ENCODE measurements around the gene HOXA6.

HOXA6 gene

DNA sequence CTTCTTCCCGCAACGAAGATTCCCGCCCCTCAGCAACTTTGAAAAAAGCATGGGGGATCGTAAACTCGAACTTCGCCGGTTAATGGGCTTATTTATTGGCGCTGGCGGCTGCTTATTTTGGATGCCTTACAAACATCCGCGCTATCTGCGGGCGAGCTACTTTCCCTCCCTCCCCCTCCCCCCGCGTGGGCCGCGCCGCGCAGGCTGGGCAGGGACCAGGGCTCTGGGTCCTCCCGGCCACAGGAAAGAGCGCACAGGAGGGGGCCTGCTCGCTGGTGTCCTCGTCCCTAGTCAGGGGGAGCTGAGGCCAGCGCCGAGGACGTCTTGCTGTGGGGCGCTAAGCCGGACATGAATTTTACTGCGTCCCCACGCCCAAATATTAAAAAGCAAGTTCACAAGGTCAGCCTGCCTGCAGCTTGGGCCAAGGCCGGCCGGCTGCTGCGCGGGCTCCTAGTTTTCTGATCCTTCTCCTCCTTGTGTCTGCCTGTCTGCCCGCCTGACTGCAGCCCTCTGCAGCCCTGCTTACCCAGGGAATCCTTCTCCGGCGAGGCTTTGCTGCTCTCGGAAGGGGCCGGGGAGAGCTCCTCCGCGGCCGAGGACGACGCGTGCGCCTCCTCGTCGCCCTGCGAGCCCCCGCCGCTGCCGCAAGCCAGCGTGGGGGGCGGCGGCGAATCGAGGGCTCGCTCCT is 25.4 kb upstream of the HOXA6 start:
- no peak for DNase-seq (ENCODE audit: low spot score)

DNA sequence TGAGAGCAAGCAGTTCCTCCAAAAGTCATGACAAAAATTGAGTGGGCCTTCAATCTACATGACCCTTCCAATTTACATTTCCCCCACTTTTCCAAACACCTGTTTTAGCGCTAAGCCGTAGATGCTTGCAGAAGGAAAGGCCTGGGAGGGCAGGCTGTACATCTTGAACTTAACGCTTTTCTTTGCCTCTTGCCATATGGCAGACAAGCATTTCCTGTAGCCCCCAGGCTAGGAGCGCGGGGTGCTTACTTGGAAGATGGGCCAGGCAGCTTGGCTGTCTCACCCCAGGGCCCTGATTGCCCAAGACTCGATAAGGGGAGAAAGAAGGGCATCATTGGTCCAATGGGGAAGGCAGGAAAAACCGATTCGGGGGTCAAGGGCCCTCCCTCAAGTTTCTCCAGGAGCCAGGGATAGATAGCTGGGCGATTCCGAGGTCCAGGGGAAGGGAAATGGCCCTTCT is 24.8 kb upstream of the HOXA6 start:
- DNase-seq (ENCODE audit: low spot score): no peak

DNA sequence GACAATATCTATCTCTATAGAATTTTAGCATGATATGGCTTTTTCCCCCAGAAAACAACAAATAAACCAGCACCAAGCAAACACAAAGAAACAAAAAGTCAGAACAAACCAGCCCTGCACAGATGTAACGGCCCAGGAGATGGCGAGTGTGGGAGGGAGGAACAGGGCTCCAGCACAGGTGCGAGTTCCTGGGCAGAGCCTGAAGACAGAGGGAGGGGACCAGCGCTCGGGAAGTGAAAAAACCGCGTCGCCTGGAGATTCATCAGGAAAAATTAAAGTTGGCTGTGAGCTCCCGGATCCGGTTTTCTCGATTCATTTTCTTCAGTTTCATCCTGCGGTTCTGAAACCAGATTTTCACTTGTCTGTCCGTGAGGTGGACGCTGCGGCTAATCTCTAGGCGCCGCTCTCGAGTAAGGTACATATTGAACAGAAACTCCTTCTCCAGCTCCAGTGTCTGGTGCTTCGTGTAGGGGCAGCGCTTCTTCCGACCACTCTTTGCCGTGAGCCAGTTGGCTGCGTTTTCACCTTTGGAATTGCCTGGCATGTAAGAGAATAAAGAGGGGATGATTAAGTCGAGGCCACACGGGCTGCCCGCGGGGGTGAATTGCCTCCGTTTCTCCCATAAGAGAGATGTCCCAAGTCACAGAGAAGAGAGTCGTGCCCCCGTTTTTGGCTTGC is 24.2 kb upstream of the HOXA6 start:
- DNase-seq (ENCODE audit: low spot score): no peak

DNA sequence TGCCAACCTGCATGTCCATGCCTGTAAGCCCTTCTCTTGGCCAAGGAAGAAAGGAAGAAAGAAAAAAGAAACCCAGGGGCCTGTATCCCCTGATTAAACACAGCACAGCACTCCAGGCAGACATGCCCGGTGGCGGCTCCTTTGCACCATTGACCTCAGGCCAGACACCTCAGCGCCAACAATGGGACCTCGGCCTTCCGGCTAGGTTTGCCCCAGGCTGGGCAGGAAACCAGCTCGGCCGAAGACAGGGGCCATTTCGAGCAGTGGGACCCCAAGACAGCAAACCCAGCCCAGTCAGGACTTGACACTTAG is 23.7 kb upstream of the HOXA6 start:
- DNase-seq (ENCODE audit: low spot score): no peak

DNA sequence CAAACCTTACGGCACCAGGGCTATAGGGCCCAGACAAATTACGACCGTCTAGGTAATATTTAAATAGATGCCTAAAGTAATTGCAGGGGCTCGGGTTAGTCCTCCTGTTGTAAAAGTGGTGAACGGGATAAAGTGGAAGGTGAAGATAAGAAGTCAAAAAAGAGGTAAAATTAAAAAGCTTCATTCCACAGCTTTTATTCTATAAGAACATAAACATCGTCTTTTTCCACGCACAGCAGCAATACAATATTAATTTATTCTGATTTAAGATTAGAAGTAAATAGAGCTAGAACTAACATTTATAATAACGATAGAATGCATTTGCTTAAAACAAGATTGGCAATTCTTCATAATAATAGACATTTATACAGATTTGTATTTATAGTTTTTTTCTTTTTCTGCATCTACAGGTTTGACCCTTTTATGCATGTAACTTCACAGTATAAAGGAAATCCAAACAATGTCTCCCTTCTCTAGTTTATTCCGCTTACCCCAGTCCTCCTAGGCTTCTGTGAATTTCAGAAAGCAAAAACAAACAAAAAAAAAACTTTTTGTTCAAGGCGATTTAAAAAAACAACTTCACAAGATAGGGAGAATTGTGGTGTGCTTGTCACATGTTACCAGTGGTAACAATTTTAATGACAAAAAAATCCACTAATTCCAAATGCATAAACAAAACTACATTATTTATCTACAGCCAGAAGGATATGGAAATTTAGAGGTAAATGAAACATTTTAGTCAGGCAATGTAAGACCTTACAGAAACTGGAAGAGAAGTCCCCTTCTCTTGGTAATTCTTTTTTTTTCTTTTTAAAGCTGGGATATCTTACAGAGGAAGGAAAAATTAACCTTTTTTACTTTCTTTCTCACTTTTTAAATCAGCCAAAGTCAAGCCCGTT is 23.1 kb upstream of the HOXA6 start:
- DNase-seq (ENCODE audit: low spot score): no peak

DNA sequence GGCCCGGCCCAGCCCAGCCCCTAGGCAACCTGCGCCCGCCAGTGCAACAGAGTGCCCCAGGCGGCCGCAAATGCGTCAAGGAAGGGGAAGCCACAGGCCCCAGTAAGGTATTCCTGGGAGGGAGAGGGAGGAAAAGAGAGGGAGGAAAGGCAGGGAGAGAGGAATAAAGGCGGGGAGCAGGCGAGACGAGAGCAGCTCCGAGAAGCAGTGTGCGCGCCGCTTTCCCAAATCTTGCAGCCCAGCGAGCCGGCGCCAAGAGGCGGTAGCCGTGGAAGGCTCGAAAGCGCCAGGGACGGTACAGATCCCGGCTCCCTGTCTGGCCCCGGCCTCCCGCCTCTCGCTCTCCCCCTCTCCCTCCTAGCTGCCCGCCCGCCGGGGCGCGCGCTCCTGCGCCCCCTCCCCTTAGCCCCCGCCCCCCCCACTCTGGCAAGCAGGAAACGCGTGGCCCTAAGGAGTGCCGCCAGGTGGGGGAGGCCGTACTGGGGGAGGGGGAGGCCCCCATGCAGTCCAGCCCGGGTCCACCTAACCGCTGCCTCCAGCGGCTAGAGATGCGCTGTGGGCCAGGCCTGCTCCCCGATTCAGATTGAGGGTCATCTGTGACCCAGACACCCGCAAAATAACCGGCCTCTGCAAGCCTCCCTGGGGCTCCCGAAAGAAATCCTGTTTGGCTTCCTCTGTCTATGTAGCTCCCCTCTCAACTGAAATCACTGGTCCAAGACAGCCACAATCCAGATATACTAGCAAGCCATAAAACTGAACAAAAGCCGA is 22.3 kb upstream of the HOXA6 start:
- no peak for DNase-seq (ENCODE audit: low spot score)

DNA sequence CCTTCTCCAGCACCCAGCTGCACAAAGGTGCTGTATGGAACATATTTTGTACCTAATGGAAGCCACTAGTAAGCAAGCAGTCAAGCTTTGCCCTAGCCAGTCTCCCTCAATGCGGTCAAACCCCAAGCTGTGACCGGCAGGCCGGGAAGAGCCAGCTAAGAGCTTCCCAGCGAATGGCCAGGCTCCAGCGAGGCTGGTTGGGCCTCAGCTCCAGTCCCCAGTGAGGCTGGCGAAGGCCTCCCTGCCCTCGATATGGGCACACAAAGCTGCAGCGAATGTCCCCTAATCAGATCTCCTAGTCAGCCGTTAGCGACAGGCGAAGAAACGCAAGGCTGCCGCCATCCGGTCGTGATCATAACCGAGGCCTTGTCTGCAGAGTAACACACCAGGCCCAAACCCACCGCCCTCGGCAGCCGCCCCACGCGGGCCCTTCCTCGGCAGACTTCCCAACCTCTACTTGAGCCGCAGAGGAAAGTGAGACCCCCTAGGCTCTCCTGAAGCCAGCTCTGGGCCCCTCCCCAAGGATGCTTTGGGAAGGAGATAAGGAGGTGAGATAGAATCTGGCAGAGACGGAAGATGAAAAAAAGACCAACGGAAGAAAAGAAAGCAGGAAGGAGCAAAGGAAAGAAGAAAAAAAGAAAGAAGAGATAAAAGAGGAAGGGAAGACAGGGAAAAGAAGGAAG is 20.8 kb upstream of the HOXA6 start:
- DNase-seq (ENCODE audit: low spot score): no peak

DNA sequence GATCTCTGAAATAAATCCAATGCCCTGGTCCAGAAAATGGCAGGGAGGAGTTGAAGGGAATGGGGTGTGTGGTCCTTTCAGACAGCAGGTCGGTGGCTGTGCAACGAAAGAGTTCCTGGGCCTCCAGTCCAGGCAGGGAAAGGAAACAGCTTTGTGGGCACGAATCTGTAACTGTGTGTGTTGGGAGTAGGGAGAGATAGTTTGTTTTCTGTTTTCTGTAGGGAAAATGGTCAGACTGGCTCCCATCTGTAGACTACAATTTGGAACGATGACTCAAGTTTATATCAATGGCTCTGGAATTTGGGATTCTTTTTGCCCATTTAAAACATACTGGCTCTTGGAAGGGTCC is 20.3 kb upstream of the HOXA6 start:
- DNase-seq (ENCODE audit: low spot score): no peak

DNA sequence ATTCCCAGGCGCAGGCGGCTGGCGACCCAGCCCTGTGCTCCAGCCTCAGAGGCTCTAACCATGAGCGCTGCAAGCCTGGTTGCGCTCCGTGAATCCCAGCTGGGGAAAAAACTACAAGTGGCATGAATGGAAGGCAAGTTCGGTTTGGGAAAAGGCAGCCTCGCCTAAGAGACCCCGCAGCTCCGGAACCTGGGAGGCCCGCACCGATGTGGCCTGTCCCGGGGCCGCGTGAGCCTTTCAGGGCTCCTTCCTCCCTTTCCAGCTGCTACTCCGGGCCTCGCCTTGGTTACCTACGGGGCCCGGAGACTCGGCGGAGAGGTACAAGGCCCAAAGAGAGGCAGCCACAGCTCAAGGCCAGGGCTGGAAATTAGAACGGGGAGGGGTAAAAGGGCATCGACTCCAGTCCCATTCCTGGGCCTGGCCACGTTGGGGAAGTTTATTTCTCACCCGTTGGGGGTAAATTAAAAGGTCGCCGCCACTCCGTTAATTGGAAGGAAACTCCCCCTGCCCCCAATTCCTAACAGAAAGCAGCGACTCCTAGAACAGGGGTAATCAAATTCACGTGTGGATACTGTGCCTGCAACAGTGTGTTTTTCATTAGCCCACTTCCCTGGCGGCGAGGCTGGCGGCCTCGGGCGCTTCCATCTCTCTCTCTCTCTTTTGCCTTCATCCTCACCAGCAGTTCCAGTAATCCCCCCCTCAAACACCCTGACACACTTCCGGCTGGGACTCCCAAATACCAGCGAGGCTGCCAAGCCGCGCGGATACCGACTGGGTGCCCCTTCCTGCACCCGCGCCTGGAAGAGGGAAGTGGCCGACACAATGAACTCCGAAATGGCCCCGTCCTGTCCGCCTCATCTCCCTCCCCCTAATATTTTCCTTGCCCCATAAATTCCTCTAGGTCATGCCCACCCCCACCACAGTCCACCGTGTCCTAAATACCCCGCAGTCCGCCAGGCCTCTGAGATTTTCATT is 19.2 kb upstream of the HOXA6 start:
- DNase-seq (ENCODE audit: low spot score): no peak

DNA sequence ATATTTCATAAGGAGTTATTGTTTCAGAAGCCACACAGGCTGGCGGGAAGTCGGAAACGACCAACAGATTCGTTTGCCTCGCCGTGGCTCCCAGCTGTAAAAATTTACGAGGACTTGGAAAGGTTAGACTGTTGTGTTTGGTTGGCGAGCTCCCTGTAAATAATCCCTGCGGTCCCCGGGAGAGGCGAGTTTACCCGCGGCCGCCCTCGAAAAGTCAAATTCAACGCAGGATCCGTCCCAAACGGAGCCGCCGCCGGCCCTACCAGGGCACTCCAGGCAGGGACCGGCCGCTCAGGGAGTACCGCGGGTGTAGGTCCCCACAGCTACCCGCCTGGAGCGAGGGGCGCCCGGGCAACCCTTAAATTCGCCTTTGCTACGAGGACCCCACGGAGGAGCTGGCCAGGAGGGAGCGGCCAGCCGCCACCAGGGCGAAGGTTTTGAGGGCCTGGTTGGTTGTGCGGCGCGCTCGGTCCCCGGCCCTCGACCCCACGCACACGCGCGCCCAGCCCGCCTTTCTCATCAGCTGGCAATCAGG is 18.5 kb upstream of the HOXA6 start:
- no peak for DNase-seq (ENCODE audit: low spot score)

DNA sequence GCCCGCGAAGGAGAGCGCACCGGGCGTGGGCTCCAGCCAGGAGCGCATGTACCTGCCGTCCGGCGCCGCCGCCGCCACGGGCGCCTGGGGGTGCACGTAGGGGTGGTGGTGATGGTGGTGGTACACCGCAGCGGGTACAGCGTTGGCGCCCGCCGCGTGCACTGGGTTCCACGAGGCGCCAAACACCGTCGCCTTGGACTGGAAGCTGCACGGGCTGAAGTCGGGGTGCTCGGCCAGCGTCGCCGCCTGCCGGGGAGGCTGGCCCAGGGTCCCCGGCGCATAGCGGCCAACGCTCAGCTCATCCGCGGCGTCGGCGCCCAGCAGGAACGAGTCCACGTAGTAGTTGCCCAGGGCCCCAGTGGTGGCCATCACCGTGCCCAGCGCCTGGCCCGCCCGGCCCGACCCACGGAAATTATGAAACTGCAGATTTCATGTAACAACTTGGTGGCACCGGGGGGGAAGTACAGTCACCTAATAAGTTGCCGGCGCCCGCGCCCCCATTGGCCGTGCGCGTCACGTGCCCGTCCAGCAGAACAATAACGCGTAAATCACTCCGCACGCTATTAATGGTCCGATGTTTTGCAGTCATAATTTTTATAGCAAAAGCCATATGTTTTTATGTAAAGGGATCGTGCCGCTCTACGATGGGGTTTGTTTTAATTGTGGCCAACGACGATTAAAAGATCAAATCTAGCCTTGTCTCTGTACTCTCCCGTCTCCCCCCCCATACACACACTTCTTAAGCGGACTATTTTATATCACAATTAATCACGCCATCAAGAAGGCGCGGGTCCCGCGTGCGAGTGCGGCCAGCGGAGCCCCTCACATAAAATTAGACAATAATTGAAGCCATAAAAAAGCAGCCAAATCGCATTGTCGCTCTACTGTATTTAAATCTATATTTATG is 17.8 kb upstream of the HOXA6 start, which contains the start of gene HOXA9:
Gene HOXA9 (minus strand): TSS at position 449 of the 907 bp plus-strand sequence. CDS start 80 bp downstream, at position 369.
- DNase-seq (ENCODE audit: low spot score): no peak

DNA sequence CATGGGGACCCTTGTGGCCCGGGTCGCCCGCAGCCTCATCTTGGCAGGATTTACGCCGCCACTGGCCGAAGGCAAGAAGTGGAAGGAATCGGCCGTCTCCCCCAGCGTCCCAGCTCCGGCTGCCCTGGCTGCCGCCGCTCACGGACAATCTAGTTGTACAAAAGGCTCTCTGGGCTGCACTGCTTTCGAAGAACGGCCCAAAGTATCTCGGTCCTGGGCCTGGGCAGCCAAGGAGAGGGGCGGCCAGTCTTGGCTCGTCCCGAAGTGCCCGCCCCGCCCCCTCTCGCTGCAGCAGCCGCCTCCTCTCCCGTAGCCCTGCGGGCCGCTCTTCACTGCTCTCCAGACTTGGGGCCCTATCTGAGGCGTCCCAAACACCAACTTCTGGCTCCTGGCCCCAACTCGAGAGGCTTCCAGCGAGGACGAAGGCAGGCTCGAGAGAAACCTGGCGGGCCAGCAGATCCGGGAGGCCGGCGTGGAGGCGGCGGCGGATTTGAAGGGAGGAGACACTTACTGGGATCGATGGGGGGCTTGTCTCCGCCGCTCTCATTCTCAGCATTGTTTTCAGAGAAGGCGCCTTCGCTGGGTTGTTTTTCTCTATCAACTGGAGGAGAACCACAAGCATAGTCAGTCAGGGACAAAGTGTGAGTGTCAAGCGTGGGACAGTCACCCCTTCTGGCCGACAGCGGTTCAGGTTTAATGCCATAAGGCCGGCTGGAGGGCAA is 17.0 kb upstream of the HOXA6 start:
- DNase-seq (ENCODE audit: low spot score): no peak

DNA sequence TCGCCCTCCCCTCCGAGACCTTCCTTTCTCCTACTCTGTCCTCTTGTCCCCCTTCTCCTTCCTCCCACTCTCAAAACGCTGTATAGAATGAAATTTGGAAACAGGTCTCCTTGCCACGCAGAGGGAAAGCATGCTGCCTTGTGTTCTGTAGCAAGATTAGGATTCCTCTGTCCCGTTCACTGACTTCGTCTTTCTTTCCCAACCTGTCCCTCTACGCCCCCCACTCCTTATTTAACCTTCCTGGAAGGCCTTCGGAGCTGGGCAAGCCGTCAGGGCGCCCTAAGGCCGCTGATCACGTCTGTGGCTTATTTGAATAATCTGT is 16.4 kb upstream of the HOXA6 start:
- DNase-seq (ENCODE audit: low spot score): no peak

DNA sequence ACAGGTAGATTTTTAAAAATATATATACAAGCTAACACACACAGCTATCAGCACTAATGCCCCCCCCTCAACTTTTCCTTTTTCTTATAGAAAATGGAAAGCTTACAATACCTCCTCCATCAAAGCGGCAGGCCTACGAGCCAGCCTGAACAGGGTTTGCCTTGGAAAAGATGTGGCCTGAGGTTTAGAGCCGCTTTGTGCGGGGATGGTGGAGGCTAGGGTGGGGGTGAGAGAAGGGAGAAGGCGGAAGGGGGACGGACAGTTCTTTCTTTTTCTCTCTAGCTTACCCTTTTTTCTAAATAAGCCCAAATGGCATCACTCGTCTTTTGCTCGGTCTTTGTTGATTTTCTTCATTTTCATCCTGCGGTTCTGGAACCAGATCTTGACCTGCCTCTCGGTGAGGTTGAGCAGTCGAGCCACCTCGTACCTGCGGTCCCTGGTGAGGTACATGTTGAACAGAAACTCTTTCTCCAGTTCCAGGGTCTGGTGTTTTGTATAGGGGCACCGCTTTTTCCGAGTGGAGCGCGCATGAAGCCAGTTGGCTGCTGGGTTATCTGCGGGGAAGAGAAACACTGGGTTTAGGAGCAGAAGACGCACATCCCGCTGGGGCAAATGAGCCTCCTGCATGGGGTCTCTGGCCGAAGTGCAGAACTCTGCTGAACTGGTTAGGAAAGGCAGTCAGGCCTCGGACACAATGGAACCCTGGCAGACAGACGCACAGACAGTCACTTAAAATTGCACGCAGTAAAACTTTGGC is 15.9 kb upstream of the HOXA6 start:
- no peak for DNase-seq (ENCODE audit: low spot score)

DNA sequence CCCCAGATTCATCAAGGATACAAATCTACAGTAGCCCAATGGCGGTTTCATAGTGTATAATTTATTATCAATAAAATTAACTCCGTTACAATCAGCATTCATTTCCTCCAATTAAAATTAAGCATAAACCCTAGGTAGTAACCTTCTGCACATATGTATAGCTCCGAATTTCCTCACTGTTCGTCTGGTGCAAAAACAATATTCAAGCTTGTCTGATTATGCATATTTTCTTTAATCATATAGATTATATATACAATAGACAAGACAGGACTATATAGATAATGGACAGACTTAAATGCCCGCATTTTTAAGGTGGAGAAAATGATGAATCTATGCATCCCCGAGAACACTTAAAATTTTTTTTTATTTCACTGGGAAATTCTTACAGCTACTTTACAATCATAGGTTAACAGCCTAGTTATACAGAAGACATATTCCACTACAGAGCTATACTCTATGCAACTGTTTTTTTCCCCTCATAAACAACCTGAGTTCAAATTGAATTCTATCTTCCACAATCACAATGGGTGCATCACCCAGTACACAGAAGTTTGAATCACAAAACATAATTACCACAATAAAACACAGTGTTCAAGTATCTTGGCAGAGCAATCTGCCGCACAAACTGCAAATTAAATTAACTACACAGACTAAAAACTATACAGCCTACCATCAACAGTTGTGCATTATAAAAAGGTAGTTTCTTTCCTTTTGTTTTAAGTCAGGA is 15.2 kb upstream of the HOXA6 start:
- DNase-seq (ENCODE audit: low spot score): no peak

DNA sequence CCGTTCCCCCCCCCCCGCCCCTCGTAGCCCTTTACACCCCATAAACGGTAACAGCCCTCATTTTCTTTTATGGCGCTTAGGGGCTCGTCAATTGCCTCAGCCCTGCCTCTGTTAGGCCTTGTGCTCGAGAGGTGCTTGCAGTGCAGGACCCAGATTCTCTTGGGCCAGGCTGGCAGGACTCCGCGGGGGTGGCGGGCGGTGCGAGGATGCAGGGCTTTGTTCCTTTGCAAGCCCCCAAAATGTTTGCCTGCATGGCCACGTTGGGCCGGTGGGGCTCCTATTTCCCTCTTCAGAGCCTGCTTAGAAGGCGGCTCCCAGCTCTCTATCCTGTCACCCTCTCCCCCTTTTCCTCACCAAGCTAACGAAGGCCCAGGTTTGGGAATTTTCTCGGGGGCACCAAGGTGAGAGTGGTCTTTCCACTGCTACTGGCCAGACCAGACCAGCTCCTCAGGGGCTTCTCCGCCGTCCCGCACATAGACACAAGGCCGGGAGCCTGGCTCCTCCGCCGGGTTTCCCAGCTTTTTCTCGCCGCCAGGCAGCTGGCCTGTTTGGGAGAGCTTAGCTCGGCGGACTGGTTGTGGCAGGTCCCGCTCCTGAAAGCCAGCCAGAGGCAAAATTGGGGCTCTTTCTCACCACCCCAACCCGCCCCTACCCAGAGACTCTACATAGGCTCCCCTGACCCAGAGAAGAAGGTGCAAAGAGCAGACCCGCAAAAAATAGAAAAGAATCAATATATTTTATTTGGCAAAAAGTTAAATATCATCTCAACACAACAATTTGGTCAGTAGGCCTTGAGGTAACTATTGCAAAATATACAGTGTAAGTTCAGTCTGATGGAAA is 14.4 kb upstream of the HOXA6 start:
- DNase-seq (ENCODE audit: low spot score): no peak
